ENCODE data around the gene FARP2.

DNA sequence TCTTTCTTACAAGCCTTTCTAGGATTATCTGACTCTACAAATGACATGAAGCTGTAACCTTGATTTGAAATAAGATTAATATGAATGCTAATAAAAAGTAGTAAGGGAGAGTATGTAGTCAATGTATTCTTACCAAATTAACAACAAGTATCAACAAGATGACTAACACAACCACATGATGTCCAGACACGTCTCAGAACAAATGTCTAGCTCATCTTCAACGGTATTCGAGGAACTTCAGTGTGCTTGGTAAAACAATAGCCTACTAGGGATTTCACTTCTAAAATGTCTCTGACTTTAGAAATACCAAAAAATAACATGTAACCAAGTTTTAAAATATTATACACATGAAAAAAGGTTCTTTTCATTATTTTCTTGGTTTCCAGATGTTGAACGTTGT, 44.0 kb upstream of the FARP2 start:
- TF ChIP-seq CTCF (IDR thresholded peaks at IDR 0.05) = no peak
- TF ChIP-seq POLR2A (IDR thresholded peaks at IDR 0.05) = no peak
- no peak for TF ChIP-seq POLR2AphosphoS5 (IDR thresholded peaks at IDR 0.05)
- TF ChIP-seq EP300 (IDR thresholded peaks at IDR 0.05) = no peak
